Right lobe of liver (tissue), 4 donors: Measurements from ENCODE around the gene KREMEN2.

Source experiments
- CTCF ChIP-seq, 4 donors: fragments of 200-600 bp in 3 of 4; fragments of 450-650 bp in 1 of 4; IDR thresholded peaks; one replicate each; pipeline versions ENCODE4 v1.5.1 to v1.8.0; 2016 to 2022; ENCODE audit warnings: antibody characterized with exemption in 4 of 4, mild to moderate bottlenecking in 2 of 4
- POLR2A ChIP-seq: fragments of 450-650 bp; IDR thresholded peaks from one replicate; pipeline ENCODE4 v1.6.1; 2017; ENCODE audit warnings: antibody characterized with exemption, mild to moderate bottlenecking
- donor health status: DM: no; HTN: no; CAD: no.
- donor health status: DM: no; HTN: no; CAD: no.
- donor health status: DM: no; HTN: yes; CAD: no.

GRCh38 chr16:2992383-2993081 is 28.5 kb downstream of the KREMEN2 start:
- TF ChIP-seq CTCF (IDR thresholded peaks at IDR 0.05) (no peak), POLR2A (no peak)
